Muscle of back (tissue), 11 donors: ENCODE results near the gene TMEM86A. TPM values are rescaled to one million over a fixed set of nuclear protein-coding genes. Genes with fewer than 3 reads are reported as not detected.

Experiments used
- DNase-seq, 3 donors: peaks; one replicate each; pipeline versions ENCODE4 v3.0.0 to v3.0.0-alpha.2; 2013
- polyA plus RNA-seq, 10 donors: library from polyadenylated mRNA; unstranded; fragments of 120-200 nt; gene quantifications; one replicate each; pipeline ENCODE4 v1.2.1, GENCODE V29; 2013; ENCODE audit not compliant: insufficient read length in 10 of 10

TMEM86A gene
- polyA plus RNA-seq, 10 donors = 1.8 to 3.6 (median 3.0) TPM

DNA sequence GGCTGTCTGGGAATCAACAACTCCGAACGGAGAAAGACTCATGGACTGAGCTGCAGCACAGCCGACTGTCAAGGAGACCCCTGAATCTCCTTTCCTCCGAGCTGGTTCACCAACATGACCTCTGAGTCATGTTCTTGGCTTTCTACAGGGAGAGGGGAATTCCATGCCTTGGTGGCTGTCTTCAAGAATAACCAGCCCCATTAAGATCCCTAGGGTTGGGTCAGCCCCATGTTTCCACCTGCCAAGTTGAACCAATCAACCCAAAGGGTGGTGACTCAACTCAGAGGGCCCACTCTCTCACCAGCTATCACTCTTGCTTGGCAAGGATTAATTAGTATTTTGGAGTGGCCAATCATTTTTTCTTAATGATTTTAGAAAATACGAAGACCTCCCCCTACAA is 55.7 kb downstream of the TMEM86A start:
- no peak for DNase-seq

Other genes with a start within 250 kb of the TMEM86A start
- gene LDHAL6A, start 242.9 kb upstream of the TMEM86A start, polyA plus RNA-seq = under 1 TPM; 0.10 to 0.40 (median 0.26) TPM
- 100 to 1,000 TPM in 5 of 10 donors, 10 to 100 TPM in 5; 90.7 to 112 (median 101) TPM for gene TSG101, start 171.8 kb upstream of the TMEM86A start, polyA plus RNA-seq
- gene UEVLD, start 110.0 kb upstream of the TMEM86A start, polyA plus RNA-seq = 10 to 100 TPM; 10.3 to 16.4 (median 13.1) TPM
- 10 to 100 TPM in 1 of 10 donors, 1 to 10 TPM in 9; 2.6 to 10.5 (median 4.4) TPM for gene MISFA, start 99.0 kb upstream of the TMEM86A start, polyA plus RNA-seq
- gene SPTY2D1, start 64.4 kb upstream of the TMEM86A start, polyA plus RNA-seq = 10 to 100 TPM; 12.6 to 18.7 (median 16.7) TPM
- 10 to 100 TPM in 3 of 10 donors, 1 to 10 TPM in 6, under 1 TPM in 1; 0.72 to 11.4 (median 7.9) TPM for gene IGSF22, start 27.4 kb downstream of the TMEM86A start, polyA plus RNA-seq
- 1 to 10 TPM in 1 of 10 donors, under 1 TPM in 9; 0.17 to 4.6 (median 0.22) TPM for gene PTPN5, start 93.0 kb downstream of the TMEM86A start, polyA plus RNA-seq
- gene MRGPRX1, start 240.6 kb downstream of the TMEM86A start, polyA plus RNA-seq = not detected